Measurements from ENCODE around the gene FBLN2. TPM values are rescaled to one million over a fixed set of nuclear protein-coding genes. Genes with fewer than 3 reads are reported as not detected.
"Not testable (repeated sequence)": the region's sequence is repeated elsewhere in the genome, so short reads cannot be mapped to it uniquely, and the experiment has no call there.

The FBLN2 gene
- total RNA-seq, 1 experiment from 2014 or later = 0.39 TPM

DNA sequence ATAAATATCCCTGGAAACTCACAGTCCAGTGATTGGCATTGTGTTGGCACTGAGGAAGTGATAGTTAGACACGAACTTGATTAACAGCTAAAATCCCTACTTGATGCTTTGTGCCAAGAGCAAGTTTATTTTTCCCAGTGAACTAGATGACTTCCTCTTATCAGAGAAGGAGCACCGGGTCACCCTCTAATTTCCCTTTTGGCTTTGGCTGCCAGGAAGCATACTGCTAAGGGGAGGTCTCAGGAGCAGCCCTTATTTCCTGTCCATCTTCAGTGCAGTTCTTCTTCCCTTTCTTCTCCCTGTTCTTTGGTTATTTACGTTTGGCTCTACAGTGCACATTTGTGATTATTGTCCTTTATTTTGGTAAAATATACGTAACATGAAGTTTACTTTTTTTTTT is 13.0 kb downstream of the FBLN2 start:
- Histone ChIP-seq H3K79me2 (ENCODE audit: insufficient read depth, low read length) (no peaks in the 10 kb centered on the region), H3K27me3 (ENCODE audit: insufficient read depth, low read length) (no peaks in the 10 kb centered on the region), H3K4me1 (ENCODE audit: control insufficient read depth in 1 of 2, insufficient read depth in 2 of 2, low read length in 2 of 2) (peaks cover 0 to 7% of the 10 kb centered on the region in 2 experiments; a peak in 1 of 4 replicates), H2AFZ (ENCODE audit: low read depth, low read length, poor library complexity, severe bottlenecking) (no peak overlapping the region), H4K20me1 (ENCODE audit: insufficient read depth) (no peaks in the 10 kb centered on the region), H3K4me3 (replicated peaks in 1 of 2; ENCODE audit: low read depth in 1 of 2, low read length in 2 of 2) (no peak overlapping the region), H3K9me3 (ENCODE audit: control insufficient read depth in 1 of 2, insufficient read depth in 1 of 2, low read depth in 1 of 2, low read length in 2 of 2) (no peaks in the 10 kb centered on the region), H3K9me2 (ENCODE audit: insufficient read depth) (no peaks in the 10 kb centered on the region), H3K27ac (ENCODE audit: low read depth, low read length) (no peak overlapping the region), H3K36me3 (ENCODE audit: control insufficient read depth in 1 of 2, insufficient read depth in 2 of 2, low read length in 2 of 2) (no peaks in the 10 kb centered on the region), H3K9ac (ENCODE audit: low read length) (no peak overlapping the region), H3K4me2 (ENCODE audit: low read length) (no peak overlapping the region)
- ATAC-seq (no peak), DNase-seq (ENCODE audit: low read depth, low spot score) (no peak)
- intact Hi-C loops (cut with micrococcal nuclease) = no loop called here
- ChIA-PET CTCF (no interaction called here), RAD21 (ENCODE audit: low non-redundant PET in 1 of 2, low total read pairs in 2 of 2, uncharacterized antibody in 2 of 2, unreplicated experiment in 2 of 2) (interaction anchor here in 1 of 2 experiments (0.7 kb wide), 1 partner anchor 65 kb away, joined by 3 read pairs; no protein-coding TSS in a partner anchor), POLR2A (no interaction called here)
- no peak for TF ChIP-seq SIN3A (IDR thresholded peaks at IDR 0.05; ENCODE audit: low read depth)
- TF ChIP-seq CEBPB (IDR thresholded peaks at IDR 0.05; ENCODE audit: low read depth) = no peak
- no peak for TF ChIP-seq EZH2phosphoT487 (IDR thresholded peaks at IDR 0.05; ENCODE audit: borderline replicate concordance)
- no peak for TF ChIP-seq SRF (IDR thresholded peaks at IDR 0.05; ENCODE audit: low read depth)
- TF ChIP-seq RAD21 (IDR thresholded peaks at IDR 0.05; ENCODE audit: low read depth) = no peak
- TF ChIP-seq ELF1 (IDR thresholded peaks at IDR 0.05; ENCODE audit: borderline replicate concordance, low read depth) = no peak
- TF ChIP-seq, protein P1, sequence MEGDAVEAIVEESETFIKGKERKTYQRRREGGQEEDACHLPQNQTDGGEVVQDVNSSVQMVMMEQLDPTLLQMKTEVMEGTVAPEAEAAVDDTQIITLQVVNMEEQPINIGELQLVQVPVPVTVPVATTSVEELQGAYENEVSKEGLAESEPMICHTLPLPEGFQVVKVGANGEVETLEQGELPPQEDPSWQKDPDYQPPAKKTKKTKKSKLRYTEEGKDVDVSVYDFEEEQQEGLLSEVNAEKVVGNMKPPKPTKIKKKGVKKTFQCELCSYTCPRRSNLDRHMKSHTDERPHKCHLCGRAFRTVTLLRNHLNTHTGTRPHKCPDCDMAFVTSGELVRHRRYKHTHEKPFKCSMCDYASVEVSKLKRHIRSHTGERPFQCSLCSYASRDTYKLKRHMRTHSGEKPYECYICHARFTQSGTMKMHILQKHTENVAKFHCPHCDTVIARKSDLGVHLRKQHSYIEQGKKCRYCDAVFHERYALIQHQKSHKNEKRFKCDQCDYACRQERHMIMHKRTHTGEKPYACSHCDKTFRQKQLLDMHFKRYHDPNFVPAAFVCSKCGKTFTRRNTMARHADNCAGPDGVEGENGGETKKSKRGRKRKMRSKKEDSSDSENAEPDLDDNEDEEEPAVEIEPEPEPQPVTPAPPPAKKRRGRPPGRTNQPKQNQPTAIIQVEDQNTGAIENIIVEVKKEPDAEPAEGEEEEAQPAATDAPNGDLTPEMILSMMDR (IDR thresholded peaks at IDR 0.05 in 2 of 3, conservative IDR thresholded peaks at IDR 0.05 in 1 of 3; ENCODE audit: borderline replicate concordance in 1 of 3, insufficient read depth in 1 of 3, low read depth in 2 of 3, low read length in 2 of 3) = no peak
- TF ChIP-seq EGR1 (IDR thresholded peaks at IDR 0.05; ENCODE audit: low read depth) = no peak
- no peak for TF ChIP-seq FOSL1 (IDR thresholded peaks at IDR 0.05; ENCODE audit: low read depth)
- TF ChIP-seq POLR2AphosphoS5 (IDR thresholded peaks at IDR 0.05; ENCODE audit: low read depth, low read length) = no peak
- no peak for TF ChIP-seq CBX3 (IDR thresholded peaks at IDR 0.05; ENCODE audit: low read depth)
- no peak for TF ChIP-seq TCF7L2 (IDR thresholded peaks at IDR 0.05; ENCODE audit: borderline replicate concordance, extremely low read depth, insufficient read depth, insufficient read length)
- no TSS peak for BruUV-seq (replicated peaks)

GRCh38 chr3:13562421-13562820 is 13.5 kb downstream of the FBLN2 start:
- H3K27ac ChIP-seq (ENCODE audit: low read depth, low read length); ATAC-seq; POLR2A ChIA-PET; H3K4me3 ChIP-seq (replicated peaks in 1 of 2; ENCODE audit: low read depth in 1 of 2, low read length in 2 of 2); H2AFZ ChIP-seq (ENCODE audit: low read depth, low read length, poor library complexity, severe bottlenecking); H3K9me3 ChIP-seq (ENCODE audit: control insufficient read depth in 1 of 2, insufficient read depth in 1 of 2, low read depth in 1 of 2, low read length in 2 of 2); BruUV-seq (replicated peaks); H3K27me3 ChIP-seq (ENCODE audit: insufficient read depth, low read length); H3K4me2 ChIP-seq (ENCODE audit: low read length); CTCF ChIA-PET; intact Hi-C loops (cut with micrococcal nuclease); H3K4me1 ChIP-seq (ENCODE audit: control insufficient read depth in 1 of 2, insufficient read depth in 2 of 2, low read length in 2 of 2); H3K79me2 ChIP-seq (ENCODE audit: insufficient read depth, low read length); H3K9ac ChIP-seq (ENCODE audit: low read length); H4K20me1 ChIP-seq (ENCODE audit: insufficient read depth); H3K9me2 ChIP-seq (ENCODE audit: insufficient read depth); DNase-seq (ENCODE audit: low read depth, low spot score); H3K36me3 ChIP-seq (ENCODE audit: control insufficient read depth in 1 of 2, insufficient read depth in 2 of 2, low read length in 2 of 2): not testable (repeated sequence)
- RAD21 ChIA-PET (ENCODE audit: low non-redundant PET in 1 of 2, low total read pairs in 2 of 2, uncharacterized antibody in 2 of 2, unreplicated experiment in 2 of 2) = interaction anchor here in 1 of 2 experiments (0.7 kb wide), 1 partner anchor 66 kb away, joined by 3 read pairs; no protein-coding TSS in a partner anchor

Measured in HCT116 (cell line).